ENCODE data around the gene RIBC2.
"Not testable (repeated sequence)": the region's sequence is repeated elsewhere in the genome, so short reads cannot be mapped to it uniquely, and the experiment has no call there.

Gene RIBC2

DNA sequence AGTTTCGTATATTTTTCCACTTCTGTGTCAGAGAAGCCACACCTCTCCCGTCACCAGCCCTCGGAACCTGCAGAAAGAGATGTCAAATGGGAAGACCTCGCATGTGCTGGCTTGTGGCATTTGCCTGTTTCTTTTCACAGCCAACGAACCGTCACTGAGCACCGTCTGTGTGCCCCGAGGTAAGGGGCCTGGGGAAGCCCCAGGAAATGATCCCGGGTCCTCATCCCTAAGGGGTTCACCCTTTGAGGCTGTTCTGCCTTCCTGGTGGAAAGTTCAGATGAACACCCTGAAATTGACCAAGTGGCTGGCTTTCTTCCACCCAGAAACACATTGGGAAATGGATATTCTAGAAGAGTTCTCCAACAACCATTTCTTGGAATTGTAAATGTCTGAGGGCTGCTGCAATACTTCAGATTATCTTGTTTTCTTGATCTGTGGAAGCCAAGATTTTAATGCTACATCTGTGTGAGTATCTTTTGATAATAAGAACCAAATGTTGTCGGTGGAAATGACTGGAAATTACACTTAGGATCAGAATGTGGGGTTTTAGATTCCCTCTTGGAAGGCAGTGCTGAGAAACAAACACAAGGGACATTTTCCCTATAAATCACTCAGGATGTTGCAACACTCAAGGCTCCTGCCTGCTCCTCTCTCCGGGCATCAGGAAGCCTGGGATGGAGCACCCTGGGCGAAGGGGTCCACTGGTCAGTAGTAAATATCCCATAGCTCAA, 37.6 kb downstream of the RIBC2 start:
- H3K27me3 Mint-ChIP-seq, result peaks cover 38% of the 10 kb centered on the region
- ATAC-seq, result no peak
- H3K27ac Mint-ChIP-seq, result no peak overlapping the region
- no peaks in the 10 kb centered on the region for H3K4me1 Mint-ChIP-seq
- no peaks in the 10 kb centered on the region for H3K36me3 Mint-ChIP-seq
- no peak overlapping the region for H3K4me3 Mint-ChIP-seq
- H3K9me3 Mint-ChIP-seq, result no peaks in the 10 kb centered on the region

DNA sequence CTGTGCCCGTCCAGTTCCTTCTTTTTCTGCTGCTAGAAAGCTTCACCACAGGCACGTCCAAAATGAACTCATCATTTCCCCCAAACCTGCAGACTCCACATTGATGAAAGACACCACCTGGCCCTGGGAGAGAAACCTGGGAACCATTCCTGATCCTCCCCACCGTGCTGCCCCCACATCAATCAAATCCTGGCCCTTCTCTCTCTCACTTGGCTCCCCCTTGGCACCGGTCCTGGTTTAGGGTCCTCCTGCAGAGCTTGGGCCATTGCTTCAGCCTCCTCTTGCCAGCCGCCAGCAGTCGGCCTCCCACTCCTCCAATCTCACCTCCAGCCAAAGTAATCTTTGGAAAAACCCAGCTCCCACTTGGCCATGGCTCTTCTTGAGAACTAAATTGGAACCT, 38.5 kb downstream of the RIBC2 start:
- H3K9me3 Mint-ChIP-seq, result no peaks in the 10 kb centered on the region
- H3K27ac Mint-ChIP-seq, result no peak overlapping the region
- peaks cover 44% of the 10 kb centered on the region for H3K27me3 Mint-ChIP-seq
- no peak overlapping the region for H3K4me3 Mint-ChIP-seq
- no peaks in the 10 kb centered on the region for H3K36me3 Mint-ChIP-seq
- H3K4me1 Mint-ChIP-seq, result no peaks in the 10 kb centered on the region
- no peak for ATAC-seq

DNA sequence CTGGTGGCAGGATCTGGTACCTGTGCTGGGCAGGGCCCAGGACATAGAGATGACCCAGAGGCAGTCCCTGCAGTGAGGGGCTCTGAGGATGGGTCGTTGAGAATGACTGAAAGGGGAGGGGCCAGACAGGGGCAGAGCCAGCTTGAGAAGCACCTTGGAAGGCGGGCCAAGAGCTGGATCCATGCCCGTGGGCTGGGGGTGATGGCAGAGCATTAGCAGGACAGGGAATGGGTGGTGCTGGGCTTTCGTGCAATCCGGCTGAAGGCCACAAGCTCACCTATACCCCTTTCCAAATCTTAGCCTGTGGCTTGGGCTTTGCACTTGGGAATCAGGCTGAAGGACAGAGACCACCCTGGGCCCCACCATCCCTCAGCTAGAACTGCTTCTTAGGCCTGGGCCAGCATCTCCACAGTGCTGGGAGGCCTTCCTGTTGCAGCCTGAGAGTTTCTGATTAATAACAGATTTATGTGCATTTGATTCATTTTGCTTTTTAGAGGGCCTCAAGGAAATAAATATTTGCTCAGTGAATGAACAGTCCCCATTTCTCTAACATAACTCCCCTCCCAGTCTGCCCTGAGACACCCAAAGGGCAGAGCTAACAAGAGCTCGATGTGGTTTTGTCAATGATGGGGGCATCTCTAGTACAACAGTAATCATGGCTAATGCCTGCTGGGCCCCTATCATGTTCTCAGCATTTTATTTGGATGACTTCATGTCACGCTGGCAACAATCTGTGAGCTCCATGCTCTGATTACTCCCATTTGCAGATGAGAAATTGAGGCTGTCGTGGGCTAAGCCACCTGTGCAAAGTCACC, 39.3 kb downstream of the RIBC2 start:
- no peaks in the 10 kb centered on the region for H3K9me3 Mint-ChIP-seq
- H3K36me3 Mint-ChIP-seq, result no peaks in the 10 kb centered on the region
- peaks cover 52% of the 10 kb centered on the region for H3K27me3 Mint-ChIP-seq
- ATAC-seq, result no peak
- H3K27ac Mint-ChIP-seq, result no peak overlapping the region
- no peak overlapping the region for H3K4me3 Mint-ChIP-seq
- no peaks in the 10 kb centered on the region for H3K4me1 Mint-ChIP-seq

DNA sequence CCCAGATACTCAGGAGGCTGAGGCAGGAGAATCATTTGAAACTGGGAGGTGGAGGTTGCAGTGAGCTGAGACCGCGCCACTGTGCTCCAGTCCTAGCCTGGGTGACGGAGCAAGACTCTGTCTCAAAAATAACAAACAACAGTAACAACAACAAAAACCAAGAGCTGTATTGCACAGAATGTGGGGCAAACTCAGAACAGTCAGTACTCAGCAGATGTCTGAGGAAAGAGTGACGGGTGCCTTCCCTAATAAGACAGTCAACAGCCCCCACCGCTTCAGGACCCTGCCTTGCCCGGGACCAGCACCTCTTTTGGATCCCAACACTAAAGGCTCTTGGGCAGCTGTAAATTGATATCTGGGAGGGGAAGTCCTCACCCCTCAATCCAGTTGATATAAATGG, 40.3 kb downstream of the RIBC2 start:
- H3K4me3 Mint-ChIP-seq, result no peak overlapping the region
- ATAC-seq, result no peak
- peaks cover 55% of the 10 kb centered on the region for H3K27me3 Mint-ChIP-seq
- H3K36me3 Mint-ChIP-seq, result no peaks in the 10 kb centered on the region
- no peaks in the 10 kb centered on the region for H3K4me1 Mint-ChIP-seq
- no peak overlapping the region for H3K27ac Mint-ChIP-seq
- no peaks in the 10 kb centered on the region for H3K9me3 Mint-ChIP-seq

DNA sequence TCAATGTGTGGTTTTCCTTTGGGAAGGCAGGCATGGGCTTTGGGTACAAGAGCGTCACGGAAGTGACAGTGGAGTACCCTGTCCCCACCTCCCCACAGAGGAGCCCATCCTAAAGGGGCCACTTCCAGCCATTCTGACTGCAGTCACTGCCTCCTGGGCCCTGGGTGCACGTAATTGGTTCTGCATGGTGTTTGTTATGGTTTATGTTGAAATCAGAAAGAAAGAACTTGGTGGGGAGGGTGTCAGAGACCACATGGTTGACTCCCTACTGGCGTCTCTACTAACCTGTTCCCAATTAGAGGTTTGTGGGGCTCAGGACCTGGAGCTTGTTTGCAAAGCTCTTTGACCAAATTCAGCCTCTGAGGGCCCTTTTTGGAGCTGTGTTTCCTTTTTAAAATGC, 40.8 kb downstream of the RIBC2 start:
- Mint-ChIP-seq H3K36me3 (no peaks in the 10 kb centered on the region), H3K27me3 (peaks cover 55% of the 10 kb centered on the region), H3K9me3 (no peaks in the 10 kb centered on the region), H3K27ac (no peak overlapping the region), H3K4me3 (no peak overlapping the region), H3K4me1 (no peaks in the 10 kb centered on the region)
- ATAC-seq, result no peak

DNA sequence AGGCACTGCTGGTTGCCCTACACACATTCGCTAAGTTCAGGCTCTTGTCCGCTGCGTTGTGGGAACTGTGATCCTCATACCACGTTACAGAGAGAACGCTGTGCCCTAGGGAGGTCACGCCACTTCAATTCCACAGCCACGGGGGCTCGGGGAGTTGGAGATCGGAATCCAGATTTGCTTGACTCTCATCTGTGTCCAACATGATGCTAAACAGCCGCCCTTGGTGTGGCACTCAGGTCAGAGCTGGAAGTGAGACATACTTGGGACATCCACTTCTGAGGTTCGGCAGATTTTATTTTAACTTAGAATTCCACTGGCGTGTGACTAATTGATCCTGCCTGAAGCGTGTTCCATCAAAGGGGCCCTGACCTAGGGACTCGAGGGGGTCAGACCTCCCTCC, 41.7 kb downstream of the RIBC2 start:
- ATAC-seq, result no peak
- Mint-ChIP-seq H3K27ac (no peak overlapping the region), H3K9me3 (no peaks in the 10 kb centered on the region), H3K36me3 (no peaks in the 10 kb centered on the region), H3K4me3 (no peak overlapping the region), H3K4me1 (no peaks in the 10 kb centered on the region), H3K27me3 (peaks cover 55% of the 10 kb centered on the region)

DNA sequence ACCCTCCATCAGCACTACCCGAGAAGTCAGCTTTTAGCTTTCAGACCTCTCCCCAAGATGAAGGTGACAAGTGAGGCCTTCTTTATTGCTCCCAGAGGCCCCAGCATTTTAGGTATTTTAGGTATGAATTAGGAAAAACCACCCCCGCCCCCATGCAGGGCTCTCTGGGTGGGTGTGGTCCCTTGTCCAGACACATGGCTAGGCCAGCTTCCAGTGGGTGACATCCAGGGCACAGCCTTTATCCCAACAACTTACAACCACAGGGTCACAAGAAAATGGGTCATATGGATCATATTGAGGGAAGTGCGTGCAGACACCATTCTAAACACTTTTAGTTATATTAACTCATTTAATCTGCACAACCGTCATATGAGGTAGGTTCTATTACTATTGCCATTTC, 42.1 kb downstream of the RIBC2 start:
- Mint-ChIP-seq H3K27ac (no peak overlapping the region), H3K27me3 (peaks cover 54% of the 10 kb centered on the region), H3K4me1 (no peaks in the 10 kb centered on the region), H3K4me3 (no peak overlapping the region), H3K9me3 (no peaks in the 10 kb centered on the region), H3K36me3 (no peaks in the 10 kb centered on the region)
- ATAC-seq, result no peak

DNA sequence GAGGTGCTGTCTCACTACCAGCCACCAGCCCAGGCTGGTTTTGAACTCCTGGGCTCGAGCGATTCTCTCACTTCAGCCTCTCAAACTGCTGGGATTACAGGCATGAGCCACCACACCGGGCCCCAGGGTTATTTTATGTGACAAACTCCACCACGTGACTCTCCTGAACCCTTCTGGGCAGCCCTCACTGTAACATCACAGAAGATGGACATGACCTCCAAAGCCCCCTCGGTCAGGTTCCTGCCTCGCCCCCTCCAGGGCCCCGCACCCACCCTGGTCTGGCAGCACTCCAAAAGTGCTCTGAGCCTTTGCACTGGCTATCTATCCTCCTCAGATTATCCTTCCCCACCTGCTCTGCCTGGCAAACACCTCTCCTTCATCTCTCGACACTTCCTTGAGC, 43.3 kb downstream of the RIBC2 start:
- Mint-ChIP-seq H3K9me3 (no peaks in the 10 kb centered on the region), H3K27ac (no peak overlapping the region), H3K4me1 (no peaks in the 10 kb centered on the region), H3K27me3 (peaks cover 42% of the 10 kb centered on the region), H3K36me3 (no peaks in the 10 kb centered on the region), H3K4me3 (no peak overlapping the region)
- ATAC-seq, result no peak

DNA sequence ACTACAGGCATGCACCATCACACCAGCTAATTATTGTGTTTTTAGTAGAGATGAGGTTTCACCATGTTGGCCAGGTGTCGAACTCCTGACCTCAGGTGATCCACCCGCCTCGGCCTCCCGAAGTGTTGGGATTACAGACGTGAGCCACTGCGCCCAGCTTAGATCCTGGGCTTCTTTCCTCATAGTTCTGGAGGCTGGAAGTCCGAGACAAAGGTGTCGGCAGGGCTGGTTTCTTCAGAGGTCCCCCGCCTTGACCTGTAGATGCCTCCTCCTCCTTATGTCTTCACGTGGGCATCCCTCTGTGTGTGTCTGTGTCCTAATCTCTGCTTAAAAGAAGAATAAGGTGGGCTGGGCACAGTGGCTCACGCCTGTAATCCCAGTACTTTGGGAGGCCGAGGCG, 45.0 kb downstream of the RIBC2 start:
- ATAC-seq, result no peak
- no peaks in the 10 kb centered on the region for H3K9me3 Mint-ChIP-seq
- H3K4me1 Mint-ChIP-seq, result no peaks in the 10 kb centered on the region
- no peak overlapping the region for H3K4me3 Mint-ChIP-seq
- H3K36me3 Mint-ChIP-seq, result no peaks in the 10 kb centered on the region
- H3K27ac Mint-ChIP-seq, result no peak overlapping the region
- H3K27me3 Mint-ChIP-seq, result peaks cover 32% of the 10 kb centered on the region

DNA sequence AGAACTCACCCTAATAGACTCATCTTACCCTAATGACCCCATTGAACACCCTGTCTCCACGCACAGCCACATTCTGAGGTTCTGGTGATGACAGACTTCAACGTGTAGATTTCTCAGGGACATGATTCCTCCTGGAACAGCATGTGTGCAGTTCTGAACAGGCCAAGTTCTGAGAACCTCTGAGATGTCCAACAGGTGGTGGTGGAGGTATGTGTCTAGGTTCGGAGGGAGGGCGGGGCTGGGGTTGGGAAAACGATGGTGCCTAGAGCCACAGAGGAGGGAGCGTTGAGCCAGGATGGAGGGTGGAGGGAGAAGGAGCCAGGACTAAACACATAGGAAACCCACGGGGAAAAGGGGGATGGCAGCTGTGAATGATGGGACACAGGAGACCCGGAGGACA, 45.7 kb downstream of the RIBC2 start:
- H3K4me1 Mint-ChIP-seq, result no peaks in the 10 kb centered on the region
- no peaks in the 10 kb centered on the region for H3K36me3 Mint-ChIP-seq
- peaks cover under 1% of the 10 kb centered on the region for H3K9me3 Mint-ChIP-seq
- peaks cover 32% of the 10 kb centered on the region for H3K27me3 Mint-ChIP-seq
- H3K27ac Mint-ChIP-seq, result no peak overlapping the region
- ATAC-seq, result no peak
- H3K4me3 Mint-ChIP-seq, result no peak overlapping the region

DNA sequence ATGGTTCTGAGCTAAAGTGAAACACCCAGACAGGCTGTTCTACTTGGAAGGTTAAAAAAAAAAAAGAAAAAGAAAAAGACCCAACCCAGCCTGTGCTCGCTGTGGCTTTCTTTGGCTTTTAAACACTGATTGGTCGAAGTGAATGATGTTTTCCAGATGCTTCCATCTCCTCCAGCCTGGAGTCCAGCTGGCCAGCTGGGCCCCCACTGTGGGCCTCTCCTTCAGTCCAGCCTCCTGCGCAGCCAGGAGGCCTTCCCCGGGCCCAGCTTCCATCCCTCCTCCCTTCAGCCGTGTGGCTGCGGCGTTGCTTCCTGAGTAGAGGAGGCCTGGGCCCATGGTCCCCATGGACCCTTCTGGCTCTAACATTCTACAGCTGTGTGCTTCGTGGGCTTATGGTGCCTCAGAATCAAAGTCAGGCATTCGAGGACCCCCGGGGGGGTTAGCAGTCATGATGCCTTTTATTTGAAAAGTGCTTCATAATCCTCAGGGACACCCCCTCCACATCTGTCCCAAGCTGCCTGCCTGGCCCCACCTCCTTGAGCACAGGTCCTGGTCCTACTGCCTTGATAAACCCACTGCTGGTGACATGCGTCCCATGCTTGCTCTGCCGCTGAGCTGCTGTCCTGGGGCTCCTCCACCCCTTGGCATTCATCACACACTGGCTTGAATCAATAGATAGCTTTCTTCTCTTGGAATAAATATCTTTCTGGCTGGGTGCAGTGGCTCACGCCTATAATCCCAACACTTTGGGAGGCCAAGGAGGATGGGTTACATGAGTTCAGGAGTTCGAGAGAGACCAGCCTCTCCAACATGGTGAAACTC, 47.0 kb downstream of the RIBC2 start:
- no peaks in the 10 kb centered on the region for H3K36me3 Mint-ChIP-seq
- no peaks in the 10 kb centered on the region for H3K4me1 Mint-ChIP-seq
- peaks cover 23% of the 10 kb centered on the region for H3K27me3 Mint-ChIP-seq
- no peak for ATAC-seq
- no peak overlapping the region for H3K4me3 Mint-ChIP-seq
- no peak overlapping the region for H3K27ac Mint-ChIP-seq
- H3K9me3 Mint-ChIP-seq, result peaks cover 3% of the 10 kb centered on the region

DNA sequence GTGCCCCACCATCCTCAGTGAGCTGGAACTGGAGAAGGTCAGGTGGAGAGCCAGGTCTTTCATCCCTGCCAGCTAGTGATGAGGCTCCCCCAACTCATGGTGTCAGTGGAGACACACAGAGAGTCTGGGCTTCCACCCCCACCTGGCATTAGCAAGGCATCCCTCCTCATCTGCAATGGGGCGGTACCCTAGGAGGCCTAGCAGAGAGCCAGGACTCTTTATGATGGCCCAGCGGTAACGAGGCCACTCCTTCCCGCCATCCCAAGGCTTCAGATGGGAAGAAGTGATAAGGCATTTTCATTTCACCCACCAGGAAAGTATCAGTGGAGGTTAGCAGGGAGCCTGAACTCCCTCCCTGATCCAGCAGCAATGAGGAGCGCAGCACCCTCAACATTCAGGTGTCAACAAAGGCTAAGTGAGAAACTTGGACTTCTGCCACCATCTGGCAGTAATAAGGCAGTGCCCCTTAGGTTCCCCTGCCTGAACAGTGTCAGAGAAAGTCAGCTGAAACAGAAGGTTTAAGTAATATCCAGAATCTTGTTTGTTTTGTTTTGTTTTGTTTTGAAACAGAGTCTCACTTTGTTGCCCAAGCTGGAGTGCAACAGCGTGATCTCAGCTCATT, 48.7 kb downstream of the RIBC2 start:
- Mint-ChIP-seq H3K27ac (no peak overlapping the region), H3K4me1 (no peaks in the 10 kb centered on the region), H3K36me3 (no peaks in the 10 kb centered on the region)

DNA sequence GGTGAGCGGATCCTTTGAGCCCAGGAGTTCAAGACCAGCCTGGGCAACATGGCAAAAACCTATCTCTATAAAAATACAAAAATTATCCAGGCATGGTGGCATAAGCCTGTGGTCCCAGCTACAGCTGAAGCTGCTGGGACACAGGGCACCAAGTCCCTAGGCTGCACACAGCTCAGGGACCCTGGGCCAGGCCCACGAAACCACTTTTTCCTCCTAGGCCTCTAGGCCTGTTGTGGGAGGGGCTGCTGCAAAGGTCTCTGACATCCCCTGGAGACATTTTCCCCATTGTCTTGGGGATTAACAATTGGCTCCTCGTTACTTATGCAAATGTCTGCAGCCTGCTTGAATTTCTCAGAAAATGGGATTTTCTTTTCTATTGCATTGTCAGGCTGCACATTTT, 50.2 kb downstream of the RIBC2 start:
- not testable (repeated sequence) for H3K27ac Mint-ChIP-seq, H3K36me3 Mint-ChIP-seq, ATAC-seq, H3K4me3 Mint-ChIP-seq, H3K27me3 Mint-ChIP-seq, H3K4me1 Mint-ChIP-seq
- H3K9me3 Mint-ChIP-seq, result peaks cover 11% of the 10 kb centered on the region

More for the DNA sequence above, 48.7 kb downstream of the RIBC2 start:
- Mint-ChIP-seq H3K4me3 (no peak overlapping the region), H3K9me3 (peaks cover 6% of the 10 kb centered on the region), H3K27me3 (peaks cover 10% of the 10 kb centered on the region)
- no peak for ATAC-seq

DNA sequence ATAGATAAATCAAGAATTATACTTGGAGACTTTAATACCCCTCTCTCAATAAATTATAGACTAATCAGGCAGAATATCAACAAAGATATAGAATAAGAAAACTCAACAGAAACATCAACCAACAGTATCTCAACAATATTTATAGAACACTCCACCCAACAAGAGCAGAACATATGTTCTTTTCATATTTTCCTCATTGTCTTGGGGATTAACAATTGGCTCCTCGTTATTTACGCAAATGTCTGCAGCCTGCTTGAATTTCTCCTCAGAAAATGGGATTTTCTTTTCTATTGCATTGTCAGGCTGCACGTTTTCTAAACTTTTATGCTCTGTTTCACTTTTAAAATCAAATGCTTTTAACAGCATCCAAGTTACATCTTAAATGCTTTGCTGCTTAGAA, 52.1 kb downstream of the RIBC2 start:
- peaks cover 11% of the 10 kb centered on the region for H3K9me3 Mint-ChIP-seq
- H3K4me3 Mint-ChIP-seq, result no peak overlapping the region

DNA sequence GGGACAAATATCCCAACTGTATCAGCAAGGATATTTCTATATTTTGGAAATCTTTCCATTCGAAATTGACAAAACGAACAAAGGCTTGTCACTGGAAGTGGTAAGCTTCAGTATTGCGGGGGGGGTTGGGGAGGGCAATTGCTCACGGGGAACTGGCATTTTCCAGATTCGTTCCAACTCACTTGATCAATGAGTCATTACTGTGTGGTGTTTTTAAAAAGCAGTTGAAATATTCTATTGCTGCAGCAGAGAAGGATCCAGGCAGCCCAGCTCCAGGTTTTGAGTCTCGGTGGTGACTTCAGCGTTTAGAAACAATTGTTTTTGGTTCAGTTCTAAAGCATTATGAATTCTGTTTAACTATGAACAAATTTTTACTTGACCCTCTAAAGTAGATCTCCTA, 55.4 kb downstream of the RIBC2 start:
- H3K4me1 Mint-ChIP-seq, result no peaks in the 10 kb centered on the region
- H3K9me3 Mint-ChIP-seq, result peaks cover 11% of the 10 kb centered on the region
- peaks cover 21% of the 10 kb centered on the region for H3K27me3 Mint-ChIP-seq
- H3K27ac Mint-ChIP-seq, result no peak overlapping the region
- no peak for ATAC-seq
- no peaks in the 10 kb centered on the region for H3K36me3 Mint-ChIP-seq
- H3K4me3 Mint-ChIP-seq, result no peak overlapping the region

More for the DNA sequence above, 52.1 kb downstream of the RIBC2 start:
- ATAC-seq, result no peak
- no peaks in the 10 kb centered on the region for H3K36me3 Mint-ChIP-seq
- H3K4me1 Mint-ChIP-seq, result no peaks in the 10 kb centered on the region
- H3K27ac Mint-ChIP-seq, result no peak overlapping the region
- peaks cover 2% of the 10 kb centered on the region for H3K27me3 Mint-ChIP-seq
